GM19351 (cell line): ENCODE data around the gene FGFR4.

ENCODE experiments used
- ATAC-seq: cut with Tn5 transposase; IDR thresholded peaks from one replicate; pipeline ENCODE4 v1.9.1; 2021; ENCODE audit warnings: mild to moderate bottlenecking, moderate library complexity; ENCODE audit not compliant: unreplicated experiment

FGFR4 gene

DNA sequence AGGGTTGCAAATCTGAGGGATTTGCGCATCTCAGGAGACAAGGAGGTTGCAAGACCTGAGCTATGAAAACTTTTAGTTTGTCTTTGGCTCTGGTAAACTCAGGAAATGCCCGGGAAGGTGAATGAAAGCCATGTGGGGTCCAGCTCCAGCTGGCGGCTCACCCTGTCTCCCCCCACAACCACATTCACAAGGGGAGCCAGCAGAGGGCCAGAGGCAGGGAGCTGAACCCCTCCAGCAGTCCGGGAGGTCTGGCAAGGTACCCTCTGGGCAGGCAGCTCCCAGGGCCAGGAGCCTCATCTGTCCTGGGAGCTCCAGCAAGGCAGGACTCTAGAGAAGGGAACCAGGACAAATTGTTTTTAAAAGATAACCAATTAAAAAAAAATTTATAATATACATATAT, 2.5 kb upstream of the FGFR4 start:
- ATAC-seq: no peak

DNA sequence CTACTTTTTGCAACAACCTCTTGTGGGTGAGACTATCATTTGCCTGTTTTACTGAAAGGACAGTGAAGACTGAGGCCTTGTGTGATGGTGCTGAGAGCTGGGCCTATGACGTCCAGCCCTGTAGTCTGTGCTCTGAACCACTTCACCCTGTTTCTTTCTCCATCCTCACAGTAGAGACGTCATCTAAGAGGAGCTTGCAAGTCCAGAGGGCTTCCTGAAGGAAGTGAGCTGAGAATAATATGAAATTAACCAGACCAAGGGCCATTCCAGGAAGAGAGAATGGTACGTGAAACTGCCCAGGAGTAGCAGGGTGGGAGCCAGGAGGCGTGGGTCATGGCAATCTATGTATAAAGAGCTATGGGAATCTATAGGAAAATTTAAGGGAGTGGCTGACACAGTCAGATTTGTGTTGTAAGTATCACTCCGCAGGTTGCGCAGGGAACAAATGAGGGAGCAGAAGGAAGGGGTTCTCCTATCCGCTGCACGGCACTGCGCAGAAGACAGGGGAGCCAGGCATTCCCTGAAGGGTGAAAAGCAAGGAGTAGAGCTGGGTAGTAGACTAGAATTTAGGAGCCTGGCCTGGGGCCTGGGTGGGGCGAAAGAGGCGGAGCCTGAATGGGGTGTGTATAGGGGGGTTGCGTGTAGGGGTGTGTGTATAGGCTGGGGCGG, 596 bp upstream of the FGFR4 start:
- ATAC-seq: no peak

DNA sequence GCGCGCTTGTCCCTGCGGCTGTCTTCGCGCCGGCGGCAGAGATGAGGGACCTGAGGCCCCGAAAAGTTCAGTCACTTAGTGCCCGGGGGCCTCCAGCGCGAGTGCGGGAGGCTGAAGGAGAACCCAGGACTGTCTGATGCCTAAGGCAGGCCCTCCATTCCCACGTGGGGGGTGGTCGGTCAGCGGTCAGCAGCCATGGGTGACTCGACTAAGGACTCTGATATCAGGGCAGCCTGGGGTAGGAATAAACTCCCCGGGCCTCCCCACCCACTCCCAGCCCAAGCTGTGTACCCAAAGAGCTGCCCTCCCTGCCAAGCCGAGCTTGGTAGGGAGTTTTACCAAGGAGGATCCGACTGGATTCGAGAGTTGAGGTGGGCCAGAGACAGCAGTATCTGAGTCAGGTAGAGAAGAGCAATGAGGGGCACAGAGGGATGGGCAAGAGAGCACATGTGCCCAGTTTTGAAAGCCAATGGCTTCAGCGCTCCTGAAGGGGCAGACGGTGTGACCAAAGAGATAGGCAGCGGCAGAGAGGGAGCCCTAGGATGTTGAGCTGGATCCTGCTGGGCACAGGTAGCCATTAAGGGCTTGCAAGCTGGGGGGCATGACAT, 787 bp downstream of the FGFR4 start:
- no peak for ATAC-seq

DNA sequence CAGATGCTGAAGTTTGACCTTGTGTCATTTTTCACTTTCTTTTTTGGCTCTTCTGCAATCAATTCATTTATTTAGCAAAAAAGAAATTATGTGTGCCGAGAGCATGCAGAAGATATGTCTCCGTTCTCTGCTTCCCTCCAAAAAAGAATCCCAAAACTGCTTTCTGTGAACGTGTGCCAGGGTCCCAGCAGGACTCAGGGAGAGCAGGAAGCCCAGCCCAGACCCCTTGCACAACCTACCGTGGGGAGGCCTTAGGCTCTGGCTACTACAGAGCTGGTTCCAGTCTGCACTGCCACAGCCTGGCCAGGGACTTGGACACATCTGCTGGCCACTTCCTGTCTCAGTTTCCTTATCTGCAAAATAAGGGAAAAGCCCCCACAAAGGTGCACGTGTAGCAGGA, 2.4 kb downstream of the FGFR4 start:
- no peak for ATAC-seq

DNA sequence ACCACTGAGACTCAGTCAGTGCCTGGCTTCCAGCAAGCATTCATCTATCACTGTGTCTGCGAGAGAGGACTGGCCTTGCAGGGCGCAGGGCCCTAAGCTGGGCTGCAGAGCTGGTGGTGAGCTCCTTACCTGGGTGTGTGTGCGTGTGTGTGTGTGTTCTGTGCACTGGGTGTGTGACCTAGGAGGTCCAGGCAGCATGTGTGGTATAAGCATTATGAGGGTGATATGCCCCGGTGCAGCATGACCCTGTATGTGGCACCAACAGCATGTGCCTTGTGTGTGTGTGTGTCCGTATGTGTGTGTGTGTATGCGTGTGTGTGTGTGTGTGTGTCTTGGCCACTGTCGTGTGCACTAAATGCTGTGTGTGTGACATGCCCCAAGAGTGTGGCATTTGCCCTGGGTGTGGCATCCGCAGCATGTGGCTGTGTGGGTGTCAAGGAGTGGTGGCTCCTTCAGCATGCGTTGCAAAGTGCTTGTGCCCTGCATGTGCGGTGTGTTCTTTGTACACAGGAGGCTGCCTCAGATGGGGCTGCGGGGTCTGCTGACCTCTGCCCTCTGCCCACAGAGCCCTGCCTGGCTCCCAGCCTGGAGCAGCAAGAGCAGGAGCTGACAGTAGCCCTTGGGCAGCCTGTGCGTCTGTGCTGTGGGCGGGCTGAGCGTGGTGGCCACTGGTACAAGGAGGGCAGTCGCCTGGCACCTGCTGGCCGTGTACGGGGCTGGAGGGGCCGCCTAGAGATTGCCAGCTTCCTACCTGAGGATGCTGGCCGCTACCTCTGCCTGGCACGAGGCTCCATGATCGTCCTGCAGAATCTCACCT, 3.3 kb downstream of the FGFR4 start:
- no peak for ATAC-seq

DNA sequence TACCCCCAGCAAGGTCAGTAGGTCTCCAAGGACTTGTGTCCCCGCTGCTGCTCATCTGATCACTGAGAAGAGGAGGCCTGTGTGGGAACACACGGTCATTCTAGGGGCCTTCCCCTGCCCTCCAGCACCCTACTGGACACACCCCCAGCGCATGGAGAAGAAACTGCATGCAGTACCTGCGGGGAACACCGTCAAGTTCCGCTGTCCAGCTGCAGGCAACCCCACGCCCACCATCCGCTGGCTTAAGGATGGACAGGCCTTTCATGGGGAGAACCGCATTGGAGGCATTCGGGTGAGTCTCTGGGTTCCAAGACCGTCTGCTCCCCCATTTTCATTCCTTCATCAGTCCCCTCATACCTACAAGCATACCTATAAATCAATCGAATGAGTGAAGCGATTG, 4.1 kb downstream of the FGFR4 start:
- ATAC-seq: no peak

DNA sequence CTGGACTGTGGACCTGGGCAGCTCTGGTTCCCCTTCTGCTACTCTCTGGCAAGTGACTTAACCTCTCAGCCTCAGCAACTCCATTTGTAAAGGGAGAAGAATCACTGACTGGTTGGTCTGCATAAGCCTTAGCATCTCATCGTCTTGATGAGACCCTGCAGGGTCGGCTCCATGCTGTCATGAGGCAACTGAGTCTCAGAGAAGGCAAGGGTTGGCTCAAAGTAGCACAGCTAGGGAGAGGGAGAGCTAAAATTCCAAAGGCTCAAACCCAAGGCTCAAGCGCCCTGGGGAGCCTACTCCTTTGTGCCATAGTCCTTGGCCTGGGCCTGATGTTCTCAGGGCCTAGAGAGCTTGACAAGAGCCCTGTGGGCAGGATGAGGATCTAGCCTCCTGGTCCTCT, 4.5 kb downstream of the FGFR4 start:
- no peak for ATAC-seq

DNA sequence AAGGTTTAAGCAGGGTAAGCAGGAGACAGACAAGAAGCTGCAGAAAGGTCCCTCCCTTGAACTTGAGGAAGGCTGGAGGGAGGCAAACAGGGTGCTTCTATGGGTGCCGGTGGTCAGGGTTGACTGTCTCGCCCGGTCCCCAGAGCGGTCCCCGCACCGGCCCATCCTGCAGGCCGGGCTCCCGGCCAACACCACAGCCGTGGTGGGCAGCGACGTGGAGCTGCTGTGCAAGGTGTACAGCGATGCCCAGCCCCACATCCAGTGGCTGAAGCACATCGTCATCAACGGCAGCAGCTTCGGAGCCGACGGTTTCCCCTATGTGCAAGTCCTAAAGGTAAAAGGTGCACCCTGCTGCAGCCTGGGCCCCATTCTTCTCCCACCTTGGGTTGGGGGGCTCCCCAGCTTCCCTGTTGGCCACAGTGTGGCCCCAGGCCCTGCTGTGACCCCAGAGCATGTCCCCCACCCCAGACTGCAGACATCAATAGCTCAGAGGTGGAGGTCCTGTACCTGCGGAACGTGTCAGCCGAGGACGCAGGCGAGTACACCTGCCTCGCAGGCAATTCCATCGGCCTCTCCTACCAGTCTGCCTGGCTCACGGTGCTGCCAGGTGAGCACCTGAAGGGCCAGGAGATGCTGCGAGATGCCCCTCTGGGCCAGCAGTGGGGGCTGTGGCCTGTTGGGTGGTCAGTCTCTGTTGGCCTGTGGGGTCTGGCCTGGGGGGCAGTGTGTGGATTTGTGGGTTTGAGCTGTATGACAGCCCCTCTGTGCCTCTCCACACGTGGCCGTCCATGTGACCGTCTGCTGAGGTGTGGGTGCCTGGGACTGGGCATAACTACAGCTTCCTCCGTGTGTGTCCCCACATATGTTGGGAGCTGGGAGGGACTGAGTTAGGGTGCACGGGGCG, 5.7 kb downstream of the FGFR4 start:
- ATAC-seq: no peak

DNA sequence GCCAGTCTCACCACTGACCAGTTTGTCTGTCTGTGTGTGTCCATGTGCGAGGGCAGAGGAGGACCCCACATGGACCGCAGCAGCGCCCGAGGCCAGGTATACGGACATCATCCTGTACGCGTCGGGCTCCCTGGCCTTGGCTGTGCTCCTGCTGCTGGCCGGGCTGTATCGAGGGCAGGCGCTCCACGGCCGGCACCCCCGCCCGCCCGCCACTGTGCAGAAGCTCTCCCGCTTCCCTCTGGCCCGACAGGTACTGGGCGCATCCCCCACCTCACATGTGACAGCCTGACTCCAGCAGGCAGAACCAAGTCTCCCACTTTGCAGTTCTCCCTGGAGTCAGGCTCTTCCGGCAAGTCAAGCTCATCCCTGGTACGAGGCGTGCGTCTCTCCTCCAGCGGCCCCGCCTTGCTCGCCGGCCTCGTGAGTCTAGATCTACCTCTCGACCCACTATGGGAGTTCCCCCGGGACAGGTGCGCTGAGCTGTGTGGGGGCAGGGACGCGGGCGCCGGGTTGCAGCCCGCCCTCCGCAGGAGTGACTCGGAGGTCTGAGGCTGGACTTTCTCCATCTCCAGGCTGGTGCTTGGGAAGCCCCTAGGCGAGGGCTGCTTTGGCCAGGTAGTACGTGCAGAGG, 6.5 kb downstream of the FGFR4 start:
- no peak for ATAC-seq

DNA sequence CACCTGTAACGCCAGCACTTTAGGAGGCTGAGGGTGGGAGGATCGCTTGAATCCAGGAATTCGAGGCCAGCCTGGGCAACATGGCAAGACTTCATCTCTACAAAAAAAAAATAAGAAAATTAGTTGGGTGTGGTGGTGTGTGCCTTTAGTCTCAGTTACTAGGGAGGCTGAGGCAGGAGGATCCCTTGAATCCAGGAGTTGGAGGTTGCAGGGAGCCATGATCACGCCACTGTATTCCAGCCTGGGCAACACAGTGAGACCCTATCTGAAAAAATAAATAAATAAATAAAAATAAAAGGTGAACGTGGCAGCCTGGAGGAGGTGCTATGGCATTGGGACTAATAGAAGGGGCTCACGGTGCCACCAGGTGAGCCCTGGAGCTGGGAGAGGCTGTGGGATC, 7.1 kb downstream of the FGFR4 start:
- ATAC-seq: no peak

DNA sequence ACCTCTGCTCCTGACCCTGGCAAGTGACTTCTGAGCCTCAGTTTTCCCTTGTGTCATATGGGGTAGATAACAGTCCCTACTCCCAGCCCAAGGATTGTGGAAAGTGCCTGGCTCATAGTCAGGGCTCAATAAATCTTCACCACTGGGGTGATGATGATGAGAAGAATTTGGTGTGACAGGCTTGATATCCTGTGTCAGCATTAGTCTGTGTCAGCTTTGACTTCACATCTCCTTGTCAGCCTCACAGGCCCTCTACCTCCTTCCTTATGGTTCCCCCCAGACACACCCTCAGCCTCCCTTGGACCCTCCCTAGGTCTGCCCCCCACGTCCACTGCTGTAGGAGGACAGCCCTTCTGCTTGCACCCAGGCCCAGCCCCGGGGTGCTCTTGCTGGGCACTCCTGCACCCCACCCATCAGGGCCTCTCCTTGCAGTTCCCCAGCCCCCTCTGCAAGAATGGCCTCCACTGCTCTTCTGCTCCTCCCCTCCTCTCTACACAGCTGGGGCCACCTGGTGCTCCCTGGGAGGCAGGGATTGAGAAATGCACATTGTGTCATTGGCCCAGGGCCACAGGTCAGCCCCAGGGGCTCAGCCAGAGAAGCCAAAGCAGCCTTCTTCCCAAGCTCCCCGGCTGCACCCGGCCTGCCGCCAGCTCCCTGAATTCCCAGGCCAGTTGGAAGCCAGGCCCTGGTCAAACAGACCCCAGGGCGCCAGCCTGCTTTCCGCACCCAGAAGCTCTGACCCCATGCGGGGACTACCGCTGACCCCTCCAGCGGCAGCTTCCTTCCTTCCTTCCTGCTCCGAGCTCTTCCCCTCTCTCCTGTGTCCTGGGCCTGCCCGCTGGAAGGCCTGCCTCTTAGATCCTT, 7.7 kb downstream of the FGFR4 start:
- no peak for ATAC-seq

DNA sequence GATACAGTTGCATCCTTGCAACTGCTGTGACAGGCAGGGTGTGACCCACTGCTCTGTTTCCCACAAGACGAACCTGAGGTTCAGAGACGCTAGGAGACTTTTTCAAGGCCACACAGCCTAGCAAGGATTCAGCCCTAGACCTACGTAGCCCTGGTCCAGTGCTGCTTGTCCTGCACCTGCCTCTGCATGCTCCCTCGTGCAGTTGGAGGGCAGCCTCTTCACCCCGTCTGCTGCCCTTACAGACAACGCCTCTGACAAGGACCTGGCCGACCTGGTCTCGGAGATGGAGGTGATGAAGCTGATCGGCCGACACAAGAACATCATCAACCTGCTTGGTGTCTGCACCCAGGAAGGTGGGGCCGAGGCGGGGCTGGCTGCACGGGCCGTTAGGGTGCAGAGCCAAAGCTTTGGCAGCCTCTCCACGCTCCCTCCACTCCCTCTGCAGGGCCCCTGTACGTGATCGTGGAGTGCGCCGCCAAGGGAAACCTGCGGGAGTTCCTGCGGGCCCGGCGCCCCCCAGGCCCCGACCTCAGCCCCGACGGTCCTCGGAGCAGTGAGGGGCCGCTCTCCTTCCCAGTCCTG, 8.5 kb downstream of the FGFR4 start:
- ATAC-seq: no peak

DNA sequence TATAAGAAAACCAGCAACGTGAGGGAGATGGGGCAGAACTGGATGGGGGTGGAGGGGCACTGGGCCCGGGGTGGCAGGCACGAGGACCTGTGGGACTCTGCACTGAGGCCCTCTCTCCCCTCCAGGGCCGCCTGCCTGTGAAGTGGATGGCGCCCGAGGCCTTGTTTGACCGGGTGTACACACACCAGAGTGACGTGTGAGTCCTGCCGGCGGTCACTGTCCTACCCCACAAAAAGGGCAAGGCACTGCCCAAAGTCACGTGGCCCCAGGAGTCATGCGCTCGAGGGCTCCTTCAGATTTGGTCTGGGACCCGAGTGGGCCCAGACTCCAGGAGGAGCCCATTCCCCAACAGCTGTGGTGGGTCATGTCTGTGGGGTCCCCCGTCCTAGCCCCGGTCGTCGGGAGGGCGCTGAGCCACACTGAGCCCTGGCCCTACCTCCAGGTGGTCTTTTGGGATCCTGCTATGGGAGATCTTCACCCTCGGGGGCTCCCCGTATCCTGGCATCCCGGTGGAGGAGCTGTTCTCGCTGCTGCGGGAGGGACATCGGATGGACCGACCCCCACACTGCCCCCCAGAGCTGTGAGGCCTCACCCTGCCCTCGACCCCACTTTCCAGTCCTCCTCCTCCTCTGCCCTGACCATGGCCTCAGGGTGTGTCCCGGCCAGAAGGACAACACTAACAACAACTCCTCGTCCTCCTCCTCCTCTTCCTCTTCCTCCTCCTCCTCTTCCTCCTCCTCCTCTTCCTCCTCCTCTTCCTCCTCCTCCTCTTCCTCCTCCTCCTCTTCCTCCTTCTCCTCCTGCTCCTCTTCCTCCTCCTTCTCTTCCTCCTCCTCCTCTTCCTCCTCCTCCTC, 9.7 kb downstream of the FGFR4 start:
- ATAC-seq: no peak

DNA sequence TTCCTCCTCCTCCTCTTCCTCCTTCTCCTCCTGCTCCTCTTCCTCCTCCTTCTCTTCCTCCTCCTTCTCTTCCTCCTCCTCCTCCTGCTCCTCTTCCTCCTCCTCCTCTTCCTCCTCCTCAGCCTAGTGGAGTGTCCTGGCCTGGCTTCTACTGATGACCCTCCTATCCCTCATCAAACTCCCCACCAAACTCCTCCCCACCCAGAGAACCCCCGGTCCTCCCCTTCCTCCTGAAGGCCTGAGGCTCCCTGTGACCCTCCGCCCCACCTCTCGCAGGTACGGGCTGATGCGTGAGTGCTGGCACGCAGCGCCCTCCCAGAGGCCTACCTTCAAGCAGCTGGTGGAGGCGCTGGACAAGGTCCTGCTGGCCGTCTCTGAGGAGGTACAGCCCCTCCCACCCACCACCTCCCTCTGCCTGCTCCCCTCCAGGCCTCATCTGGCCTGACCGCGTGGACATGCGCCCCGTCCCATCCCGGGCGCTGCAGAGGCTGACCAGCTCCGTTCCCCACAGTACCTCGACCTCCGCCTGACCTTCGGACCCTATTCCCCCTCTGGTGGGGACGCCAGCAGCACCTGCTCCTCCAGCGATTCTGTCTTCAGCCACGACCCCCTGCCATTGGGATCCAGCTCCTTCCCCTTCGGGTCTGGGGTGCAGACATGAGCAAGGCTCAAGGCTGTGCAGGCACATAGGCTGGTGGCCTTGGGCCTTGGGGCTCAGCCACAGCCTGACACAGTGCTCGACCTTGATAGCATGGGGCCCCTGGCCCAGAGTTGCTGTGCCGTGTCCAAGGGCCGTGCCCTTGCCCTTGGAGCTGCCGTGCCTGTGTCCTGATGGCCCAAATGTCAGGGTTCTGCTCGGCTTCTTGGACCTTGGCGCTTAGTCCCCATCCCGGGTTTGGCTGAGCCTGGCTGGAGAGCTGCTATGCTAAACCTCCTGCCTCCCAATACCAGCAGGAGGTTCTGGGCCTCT, 10.6 kb downstream of the FGFR4 start:
- ATAC-seq: no peak

DNA sequence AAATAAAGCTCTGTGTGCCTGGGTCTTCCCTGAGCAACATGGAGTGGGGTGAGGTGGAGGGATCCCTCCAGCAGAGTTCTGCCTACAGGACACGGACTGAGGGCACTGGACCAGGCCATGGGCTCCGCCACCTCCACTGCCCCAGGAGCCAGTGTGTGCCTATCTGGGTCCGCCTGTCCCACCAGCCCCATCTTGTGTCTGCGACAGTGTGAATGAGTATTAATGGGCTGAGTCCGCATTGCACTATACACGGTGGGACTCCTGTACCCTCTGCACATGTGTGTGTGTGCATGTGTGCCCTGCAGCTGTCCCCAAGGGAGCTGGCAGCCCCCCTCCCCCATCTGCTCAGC, 11.4 kb downstream of the FGFR4 start:
- no peak for ATAC-seq

DNA sequence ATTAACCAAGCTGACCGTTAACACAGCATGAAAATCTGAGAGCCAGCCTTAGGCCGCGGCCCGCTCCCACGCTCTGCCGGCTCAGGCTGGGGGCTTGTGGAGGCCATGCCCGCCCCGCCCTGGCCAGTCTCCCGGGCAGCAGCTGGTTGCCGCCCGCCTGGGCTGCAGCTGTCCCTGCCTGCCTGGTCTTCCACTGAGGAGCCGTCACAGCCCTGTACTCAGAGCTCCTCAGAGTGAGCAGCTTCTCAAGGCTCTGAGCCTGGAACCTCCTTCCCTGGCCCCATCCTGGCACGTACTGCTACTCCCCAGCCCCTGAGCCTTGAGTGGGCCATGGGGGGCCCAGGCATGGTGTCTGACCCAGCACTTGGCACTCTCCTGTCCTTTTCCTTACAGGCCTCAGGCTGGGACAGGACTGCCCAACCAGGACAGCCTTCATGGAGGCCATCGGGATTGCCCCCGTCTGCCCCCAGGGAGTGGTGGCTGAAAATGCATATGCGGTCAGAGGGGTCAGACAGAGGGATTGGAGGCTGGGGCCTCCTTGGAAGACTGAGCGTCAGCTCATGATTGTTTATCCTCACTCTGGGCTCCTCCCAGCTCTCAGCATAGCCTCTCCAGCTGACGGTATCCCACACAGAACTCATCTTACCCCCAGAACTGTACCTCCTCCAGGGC, 11.9 kb downstream of the FGFR4 start:
- ATAC-seq: no peak
